Bronchial smooth muscle cell (primary cell): ENCODE results near the gene ZNF431. TPM values are rescaled to one million over a fixed set of nuclear protein-coding genes. Genes with fewer than 3 reads are reported as not detected.

Source experiments
- total RNA-seq: library from RNA; depleted of rRNA; stranded (reverse); fragments of >200 nt; gene quantifications from 2 replicates; pipeline ENCODE4 v1.2.1, GENCODE V29; 2014

Gene ZNF431
- 2.5 and 4.4 TPM in 2 replicates for total RNA-seq

GRCh38 chr19:21141787-21142464 lies at the start of gene ZNF431:
Gene ZNF431 (plus strand): TSS chr19:21142040. CDS start chr19:21142184, 144 bp downstream.

Other genes with a start within 250 kb of the ZNF431 start
- gene ZNF85, start 218.8 kb upstream of the ZNF431 start, total RNA-seq = 3.1 and 4.3 TPM in 2 replicates
- 3.4 and 4.6 TPM in 2 replicates for gene ZNF430, start 121.4 kb upstream of the ZNF431 start, total RNA-seq
- gene ZNF714, start 59.8 kb upstream of the ZNF431 start, total RNA-seq = 3.0 and 3.3 TPM in 2 replicates
- 3.7 and 4.6 TPM in 2 replicates for gene ZNF708, start 187.4 kb downstream of the ZNF431 start, total RNA-seq
- 1.2 and 3.0 TPM in 2 replicates for gene ZNF738, start 217.0 kb downstream of the ZNF431 start, total RNA-seq